NCI-H1048 (cell line): Measurements from ENCODE around the gene DPP10.
"Not testable (repeated sequence)": the region's sequence is repeated elsewhere in the genome, so short reads cannot be mapped to it uniquely, and the experiment has no call there.

Experiments
- DNase-seq: peaks from one replicate; lab custom pipeline; 2025; lab: John Stamatoyannopoulos, UW

Gene DPP10

DNA sequence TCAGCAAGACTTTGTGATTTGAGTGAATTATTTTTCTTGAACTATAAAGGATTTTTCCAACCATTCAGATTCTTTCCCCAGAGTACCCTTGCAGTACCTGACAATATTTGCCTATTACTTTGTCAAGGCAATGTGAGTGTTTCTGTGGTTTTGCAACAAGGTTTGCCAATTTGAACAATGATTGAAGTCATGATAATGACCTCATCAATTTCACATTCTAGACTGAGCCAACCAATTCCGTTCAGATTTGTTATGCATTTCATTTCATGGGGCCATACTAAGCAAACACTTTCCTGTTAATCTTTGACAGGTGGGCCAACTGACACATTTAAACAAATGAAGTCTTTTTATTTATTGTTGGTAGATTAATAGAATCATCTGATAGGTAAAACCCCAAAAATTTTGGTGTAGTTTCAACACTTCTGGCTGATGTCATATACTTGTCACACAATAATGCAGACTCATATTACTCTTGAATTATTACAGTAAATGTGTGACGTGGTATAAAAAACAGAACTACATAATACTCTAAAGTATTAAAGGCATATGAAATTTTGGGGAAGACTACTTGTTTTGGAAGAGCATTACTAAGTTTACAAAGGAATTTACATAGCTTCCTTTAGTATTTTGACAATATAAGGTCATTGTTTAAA lies 526.4 kb downstream of the DPP10 start:
- DNase-seq, result no peak

DNA sequence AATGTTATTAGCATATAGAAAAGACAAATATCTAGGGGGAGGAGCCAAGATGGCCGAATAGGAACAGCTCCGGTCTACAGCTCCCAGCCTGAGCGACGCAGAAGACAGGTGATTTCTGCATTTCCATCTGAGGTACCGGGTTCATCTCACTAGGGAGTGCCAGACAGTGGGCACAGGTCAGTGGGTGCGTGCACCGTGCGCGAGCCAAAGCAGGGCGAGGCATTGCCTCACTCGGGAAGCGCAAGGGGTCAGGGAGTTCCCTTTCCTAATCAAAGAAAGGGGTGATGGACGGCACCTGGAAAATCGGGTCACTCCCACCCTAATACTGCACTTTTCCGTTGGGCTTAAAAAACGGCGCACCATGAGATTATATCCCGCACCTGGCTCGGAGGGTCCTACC lies 561.9 kb downstream of the DPP10 start:
- DNase-seq, result not testable (repeated sequence)

DNA sequence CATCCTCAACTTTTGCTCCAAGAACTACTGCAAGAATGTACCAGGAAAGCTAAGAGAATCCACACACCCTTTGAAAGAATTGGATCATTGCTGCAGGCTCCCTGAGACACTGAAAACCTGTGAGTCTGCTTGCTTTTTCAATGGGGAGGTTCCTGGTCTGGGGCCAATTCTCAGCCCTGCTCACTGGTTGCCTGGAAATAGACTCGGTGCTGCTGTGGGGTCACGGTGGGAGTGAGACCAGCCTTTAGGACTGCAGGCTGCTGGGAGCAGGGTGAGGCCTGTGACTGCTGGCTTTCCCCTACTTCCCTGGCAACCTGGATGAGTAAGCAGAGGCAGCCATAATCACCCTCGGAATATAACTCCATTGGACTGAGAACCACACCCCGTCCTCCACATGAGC lies 569.3 kb downstream of the DPP10 start:
- no peak for DNase-seq

GRCh38 chr2:115022013-115022412 lies 579.6 kb downstream of the DPP10 start:
- not testable (repeated sequence) for DNase-seq

DNA sequence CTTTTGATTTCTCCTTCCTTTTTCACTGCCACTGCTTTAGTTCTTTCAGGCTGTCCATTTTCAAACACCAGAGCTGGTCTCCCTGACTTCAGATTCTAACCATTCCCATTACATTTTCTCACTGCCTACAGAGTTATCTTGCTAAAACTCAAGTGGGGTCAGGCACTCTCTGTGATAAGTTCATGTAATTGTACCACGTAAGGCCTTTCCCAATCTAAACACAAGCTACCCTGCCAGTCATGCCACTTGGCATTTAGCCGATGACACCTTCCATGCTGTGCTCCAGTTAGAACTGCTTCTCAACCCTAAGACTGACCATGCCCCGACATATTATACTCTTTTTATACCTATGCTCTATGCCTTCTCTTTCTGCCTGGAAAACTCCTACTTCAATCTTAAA lies 592.4 kb downstream of the DPP10 start:
- no peak for DNase-seq

GRCh38 chr2:115036818-115037217 lies 594.4 kb downstream of the DPP10 start:
- no peak for DNase-seq

DNA sequence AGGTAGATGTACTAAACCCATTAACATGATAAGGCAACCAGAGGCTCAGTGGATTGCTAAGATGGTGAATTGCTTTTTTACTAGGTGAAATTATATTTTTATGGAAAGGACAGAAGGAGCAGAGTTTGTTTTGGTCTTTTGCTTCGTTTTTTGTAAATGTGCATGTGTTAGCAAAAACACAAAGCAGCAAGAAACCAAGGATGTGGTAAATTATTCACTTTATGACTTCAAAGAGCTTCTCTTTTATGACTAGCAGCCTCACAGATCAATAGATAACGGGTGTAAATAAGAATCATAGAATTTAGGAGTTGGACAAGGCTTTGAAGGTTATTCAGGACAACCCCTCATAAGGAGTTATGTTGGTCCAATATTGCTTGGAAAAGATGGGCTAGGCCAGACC lies 615.0 kb downstream of the DPP10 start:
- no peak for DNase-seq

- peak; percentile 40 for DNase-seq
Observed at GRCh38 chr2:115070002-115070401, 627.6 kb downstream of the DPP10 start.

DNA sequence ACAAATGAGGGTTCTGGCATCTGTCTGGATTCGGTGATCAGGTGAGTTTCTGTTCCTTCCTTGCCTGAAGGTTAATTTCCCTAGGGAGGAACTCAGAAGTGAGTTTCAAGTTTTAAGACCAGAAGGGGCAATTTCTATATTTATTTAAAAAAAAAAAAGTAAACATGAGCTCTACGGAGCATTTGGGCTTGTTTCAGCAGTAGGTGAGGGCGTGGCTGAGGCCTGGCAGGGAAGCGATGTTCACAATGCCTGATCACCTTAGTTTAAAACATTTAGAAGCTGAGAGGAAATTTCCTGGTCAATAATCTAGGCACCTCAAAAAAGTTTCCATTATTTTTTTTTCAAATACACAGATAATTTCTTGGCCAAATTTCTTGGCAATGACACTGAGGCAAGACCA lies 629.1 kb downstream of the DPP10 start:
- DNase-seq, result no peak

DNA sequence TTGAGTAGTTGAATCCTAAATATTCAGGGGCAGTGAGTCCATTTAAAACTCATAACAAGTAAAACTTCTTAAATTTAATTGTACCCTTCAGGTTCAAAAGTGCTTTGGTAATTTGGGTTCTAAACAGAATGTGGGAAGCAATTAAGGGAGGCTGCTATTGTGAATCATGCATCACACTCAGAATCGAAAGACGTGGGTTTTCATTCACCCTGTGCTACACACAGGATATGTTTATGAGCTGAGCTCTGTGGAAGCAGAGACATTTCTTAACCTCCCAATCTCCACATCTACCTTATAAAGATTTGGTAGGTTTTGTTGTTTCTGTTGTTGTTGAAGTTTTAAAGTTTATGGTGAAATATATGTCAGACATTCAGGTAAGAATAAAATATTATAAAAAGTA lies 633.4 kb downstream of the DPP10 start:
- no peak for DNase-seq

- no peak for DNase-seq
Observed at GRCh38 chr2:115077626-115078025, 635.2 kb downstream of the DPP10 start.

- DNase-seq, result peak; percentile 56
Observed at GRCh38 chr2:115083225-115083624, 640.8 kb downstream of the DPP10 start.

DNA sequence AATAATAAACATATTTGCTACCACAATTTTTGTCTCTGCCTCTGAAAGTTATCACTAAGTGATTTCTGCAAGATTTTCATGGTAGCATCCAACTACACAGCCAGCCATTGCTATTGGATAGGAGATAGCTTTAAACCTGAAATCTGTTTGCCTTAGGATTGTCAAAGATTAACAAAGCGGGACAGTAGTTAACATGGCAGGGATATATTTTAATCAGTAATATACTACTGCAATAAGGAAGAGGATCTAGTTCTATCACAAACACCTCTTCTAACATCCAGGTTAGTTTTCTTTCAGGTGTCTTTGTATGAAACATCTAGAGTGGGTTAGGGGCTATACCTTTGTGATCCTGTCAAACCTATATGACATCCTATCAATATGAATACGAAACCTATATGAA lies 641.3 kb downstream of the DPP10 start:
- DNase-seq, result no peak

DNA sequence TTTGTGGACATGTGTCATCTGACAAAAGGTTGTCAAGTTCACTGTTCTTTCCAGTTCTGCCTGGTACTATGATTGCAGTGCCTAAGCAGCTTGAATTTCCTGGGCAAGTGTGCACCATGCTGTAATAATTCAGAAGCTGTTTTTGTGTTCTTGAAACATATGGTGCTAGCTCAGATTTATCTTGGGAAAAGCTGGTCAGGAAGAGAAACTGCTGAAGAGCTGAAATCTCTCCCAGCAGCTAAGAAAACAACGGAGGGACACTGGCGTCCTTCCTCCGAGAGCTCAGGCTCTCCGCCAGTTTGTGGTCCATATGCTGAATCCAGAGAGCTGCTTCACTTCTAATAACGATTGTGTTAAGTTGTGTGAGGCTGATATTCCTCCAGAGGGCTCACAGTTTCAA lies 642.0 kb downstream of the DPP10 start:
- DNase-seq, result no peak

GRCh38 chr2:115086051-115086620 lies 643.7 kb downstream of the DPP10 start:
- DNase-seq, result not testable (repeated sequence)

- DNase-seq, result no peak
Observed at GRCh38 chr2:115094441-115094840, 652.0 kb downstream of the DPP10 start.

DNA sequence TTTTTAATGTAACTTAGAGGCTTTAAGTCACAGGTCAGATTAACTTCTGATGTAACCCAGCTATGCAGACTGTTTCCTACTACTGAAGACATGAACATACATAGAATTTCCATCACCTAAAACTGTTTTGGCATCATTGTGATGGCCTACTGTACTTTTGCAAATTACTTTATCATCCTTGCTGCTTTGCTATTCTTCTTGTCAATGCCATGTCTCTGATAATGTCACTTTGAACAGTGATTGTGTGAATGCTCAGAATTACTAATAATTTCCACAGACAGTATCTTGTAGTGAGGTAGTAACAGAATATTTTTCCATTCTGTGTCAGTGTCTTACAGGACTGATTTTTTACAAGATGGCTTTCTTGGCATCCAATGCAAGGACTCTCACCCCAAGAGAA lies 663.5 kb downstream of the DPP10 start:
- no peak for DNase-seq

GRCh38 chr2:115115135-115115534 lies 672.7 kb downstream of the DPP10 start:
- DNase-seq, result no peak

- DNase-seq, result no peak
Observed at GRCh38 chr2:115118306-115118705, 675.9 kb downstream of the DPP10 start.

GRCh38 chr2:115119086-115119485 lies 676.6 kb downstream of the DPP10 start:
- DNase-seq, result no peak

GRCh38 chr2:115122701-115123100 lies 680.3 kb downstream of the DPP10 start:
- DNase-seq, result no peak

DNA sequence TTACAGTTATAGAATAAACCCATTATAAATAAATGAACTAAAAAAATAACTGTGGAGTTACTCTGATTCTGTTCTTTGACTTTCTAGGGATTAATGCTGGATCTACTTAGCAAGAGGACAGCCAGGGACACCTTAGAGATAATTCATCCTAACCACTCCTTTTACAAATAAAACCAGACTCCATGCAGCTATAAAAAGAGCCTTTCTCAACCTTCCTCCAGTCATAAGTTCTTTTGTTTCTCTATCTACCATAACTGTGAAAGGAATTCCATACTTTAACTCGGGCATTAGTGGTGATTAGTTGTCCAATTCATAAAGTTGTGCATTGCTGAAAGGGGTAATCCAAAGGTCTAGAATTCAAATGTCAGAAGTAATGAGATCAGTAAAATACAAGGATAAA lies 682.4 kb downstream of the DPP10 start:
- no peak for DNase-seq

GRCh38 chr2:115129536-115129935 lies 687.1 kb downstream of the DPP10 start:
- no peak for DNase-seq

GRCh38 chr2:115160531-115161080 lies 718.2 kb downstream of the DPP10 start:
- no peak for DNase-seq
